ENCODE data around the gene APOO. TPM values are rescaled to one million over a fixed set of nuclear protein-coding genes. Genes with fewer than 3 reads are reported as not detected.
"Not testable (repeated sequence)": the region's sequence is repeated elsewhere in the genome, so short reads cannot be mapped to it uniquely, and the experiment has no call there.

APOO gene
- total RNA-seq, 1 donor from 2014 or later: 35.4 TPM

DNA sequence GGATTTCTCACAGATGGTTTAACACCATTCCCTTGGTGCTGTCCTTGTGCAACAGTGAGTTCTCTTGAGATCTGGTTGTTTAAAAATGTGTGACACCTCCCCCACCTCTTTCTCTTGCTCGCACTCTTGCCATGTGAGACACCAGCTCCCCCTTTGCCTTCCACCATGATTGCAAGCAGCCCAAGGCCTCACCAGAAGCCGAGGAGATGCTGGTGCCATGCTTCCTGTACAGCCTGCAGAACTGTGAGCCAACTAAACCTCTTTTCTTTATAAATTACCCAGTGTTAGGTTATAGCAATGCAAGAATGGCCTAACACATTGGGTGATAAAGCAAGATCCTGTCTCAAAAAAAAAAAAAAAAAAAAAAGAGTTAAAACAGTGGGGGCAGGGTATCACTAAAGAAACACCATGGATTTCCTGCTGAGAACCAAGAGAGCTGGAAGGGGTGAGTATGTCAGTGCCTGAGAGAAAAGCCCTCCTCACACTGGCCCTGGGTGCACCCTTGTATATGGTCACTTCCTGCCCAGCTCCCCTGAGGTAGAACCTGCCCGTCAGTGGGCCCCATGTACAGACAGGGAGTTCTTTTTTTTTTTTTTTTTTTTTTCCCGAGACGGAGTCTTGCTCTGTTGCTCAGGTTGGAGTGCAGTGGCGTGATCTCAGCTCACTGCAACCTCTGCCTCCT is 46.4 kb downstream of the APOO start:
- DNase-seq (ENCODE audit: extremely low spot score, unreplicated experiment): no peak
- Mint-ChIP-seq H3K4me1 (ENCODE audit: unreplicated experiment) (peaks cover 7% of the 10 kb centered on the region), H3K36me3 (ENCODE audit: unreplicated experiment) (peaks cover 20% of the 10 kb centered on the region), H3K27ac (ENCODE audit: unreplicated experiment) (no peak overlapping the region), H3K9me3 (ENCODE audit: unreplicated experiment) (no peaks in the 10 kb centered on the region), H3K27me3 (ENCODE audit: unreplicated experiment) (no peaks in the 10 kb centered on the region), H3K4me3 (ENCODE audit: unreplicated experiment) (no peak overlapping the region)
- TF ChIP-seq CTCF (IDR thresholded peaks at IDR 0.05): no peak

DNA sequence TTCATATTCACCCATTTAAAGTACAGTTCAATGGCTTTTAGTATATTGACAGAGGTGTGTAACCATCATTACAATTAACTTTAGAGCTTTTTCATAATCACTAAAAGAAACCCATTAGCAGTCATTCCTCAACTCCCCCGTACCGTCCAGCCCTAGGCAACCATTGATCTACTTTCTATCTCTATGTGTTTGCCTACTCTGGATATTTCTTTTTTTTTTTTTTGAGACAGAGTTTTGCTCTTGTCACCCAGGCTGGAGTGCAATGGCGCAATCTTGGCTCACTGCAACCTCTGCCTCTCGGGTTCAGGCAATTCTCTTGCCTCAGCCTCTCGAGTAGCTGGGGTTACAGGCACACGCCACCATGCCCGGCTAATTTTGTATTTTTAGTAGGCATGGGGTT is 48.5 kb downstream of the APOO start:
- not testable (repeated sequence) for H3K4me3 Mint-ChIP-seq (ENCODE audit: unreplicated experiment); DNase-seq (ENCODE audit: extremely low spot score, unreplicated experiment); H3K27ac Mint-ChIP-seq (ENCODE audit: unreplicated experiment); H3K27me3 Mint-ChIP-seq (ENCODE audit: unreplicated experiment); H3K9me3 Mint-ChIP-seq (ENCODE audit: unreplicated experiment); H3K4me1 Mint-ChIP-seq (ENCODE audit: unreplicated experiment)
- peaks cover 18% of the 10 kb centered on the region for H3K36me3 Mint-ChIP-seq (ENCODE audit: unreplicated experiment)

GRCh38 chrX:23857935-23858334 is 49.8 kb downstream of the APOO start:
- no peak overlapping the region for H3K27ac Mint-ChIP-seq (ENCODE audit: unreplicated experiment)
- DNase-seq (ENCODE audit: extremely low spot score, unreplicated experiment): peak; percentile 15
- H3K4me3 Mint-ChIP-seq (ENCODE audit: unreplicated experiment): no peak overlapping the region
- H3K9me3 Mint-ChIP-seq (ENCODE audit: unreplicated experiment): no peaks in the 10 kb centered on the region
- peaks cover 7% of the 10 kb centered on the region for H3K4me1 Mint-ChIP-seq (ENCODE audit: unreplicated experiment)
- peaks cover 13% of the 10 kb centered on the region for H3K36me3 Mint-ChIP-seq (ENCODE audit: unreplicated experiment)
- no peak for TF ChIP-seq CTCF (IDR thresholded peaks at IDR 0.05)
- no peaks in the 10 kb centered on the region for H3K27me3 Mint-ChIP-seq (ENCODE audit: unreplicated experiment)

- Mint-ChIP-seq H3K9me3 (ENCODE audit: unreplicated experiment) (no peaks in the 10 kb centered on the region), H3K27me3 (ENCODE audit: unreplicated experiment) (no peaks in the 10 kb centered on the region), H3K4me3 (ENCODE audit: unreplicated experiment) (no peak overlapping the region), H3K4me1 (ENCODE audit: unreplicated experiment) (peaks cover 7% of the 10 kb centered on the region), H3K27ac (ENCODE audit: unreplicated experiment) (no peak overlapping the region), H3K36me3 (ENCODE audit: unreplicated experiment) (peaks cover 15% of the 10 kb centered on the region)
- DNase-seq (ENCODE audit: extremely low spot score, unreplicated experiment): peak; percentile 30
- TF ChIP-seq CTCF (IDR thresholded peaks at IDR 0.05): no peak
These were observed 50.4 kb downstream of the APOO start for GRCh38 chrX:23857363-23857762.

DNA sequence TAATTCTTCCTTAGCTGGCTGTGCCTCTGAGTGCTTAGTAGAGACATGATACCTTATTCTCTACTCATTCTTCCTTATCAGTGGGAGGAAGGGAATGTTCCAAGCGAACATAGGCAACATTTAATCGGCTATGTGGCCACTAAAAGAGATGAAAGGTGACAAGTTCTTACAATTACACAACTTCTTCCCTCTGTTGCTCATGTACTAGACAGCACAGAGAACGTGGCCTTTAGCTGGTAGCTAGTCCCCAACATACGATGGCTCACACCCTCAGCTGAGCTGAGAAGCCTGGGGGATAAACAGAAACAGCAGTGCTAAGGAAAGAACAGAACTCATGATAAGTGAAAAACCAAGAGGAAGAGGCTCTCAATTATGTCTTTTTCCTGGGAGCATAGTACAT is 52.2 kb downstream of the APOO start:
- peaks cover 7% of the 10 kb centered on the region for H3K4me1 Mint-ChIP-seq (ENCODE audit: unreplicated experiment)
- peak; percentile 19 for DNase-seq (ENCODE audit: extremely low spot score, unreplicated experiment)
- peaks cover 13% of the 10 kb centered on the region for H3K36me3 Mint-ChIP-seq (ENCODE audit: unreplicated experiment)
- H3K4me3 Mint-ChIP-seq (ENCODE audit: unreplicated experiment): no peak overlapping the region
- TF ChIP-seq CTCF (IDR thresholded peaks at IDR 0.05): no peak
- no peak overlapping the region for H3K27ac Mint-ChIP-seq (ENCODE audit: unreplicated experiment)
- H3K9me3 Mint-ChIP-seq (ENCODE audit: unreplicated experiment): no peaks in the 10 kb centered on the region
- no peaks in the 10 kb centered on the region for H3K27me3 Mint-ChIP-seq (ENCODE audit: unreplicated experiment)
